GM19463 (cell line): Measurements from ENCODE around the gene HTRA3.

Experiments used
- ATAC-seq: cut with Tn5 transposase; IDR thresholded peaks from one replicate; pipeline ENCODE4 v1.9.1; 2021; ENCODE audit warnings: mild to moderate bottlenecking, moderate library complexity; ENCODE audit not compliant: unreplicated experiment

The HTRA3 gene

DNA sequence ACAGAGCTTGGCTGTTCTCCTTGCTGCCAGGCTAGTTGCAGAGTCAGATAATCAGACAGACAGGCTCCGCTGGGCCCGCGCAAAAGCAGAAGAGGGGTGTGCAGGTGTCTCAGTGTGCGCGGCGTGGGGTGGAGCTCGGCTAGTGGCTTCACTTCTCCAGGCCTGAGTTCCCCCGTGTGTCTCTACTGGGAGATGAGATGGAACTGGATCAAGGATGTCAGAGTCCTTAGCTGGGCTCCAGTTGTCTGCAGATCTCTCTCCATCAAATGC lies 21.1 kb downstream of the HTRA3 start:
- ATAC-seq: no peak

GRCh38 chr4:8291036-8291682 lies 21.6 kb downstream of the HTRA3 start:
- no peak for ATAC-seq

- no peak for ATAC-seq
Measured at GRCh38 chr4:8291701-8292477, 22.3 kb downstream of the HTRA3 start.

DNA sequence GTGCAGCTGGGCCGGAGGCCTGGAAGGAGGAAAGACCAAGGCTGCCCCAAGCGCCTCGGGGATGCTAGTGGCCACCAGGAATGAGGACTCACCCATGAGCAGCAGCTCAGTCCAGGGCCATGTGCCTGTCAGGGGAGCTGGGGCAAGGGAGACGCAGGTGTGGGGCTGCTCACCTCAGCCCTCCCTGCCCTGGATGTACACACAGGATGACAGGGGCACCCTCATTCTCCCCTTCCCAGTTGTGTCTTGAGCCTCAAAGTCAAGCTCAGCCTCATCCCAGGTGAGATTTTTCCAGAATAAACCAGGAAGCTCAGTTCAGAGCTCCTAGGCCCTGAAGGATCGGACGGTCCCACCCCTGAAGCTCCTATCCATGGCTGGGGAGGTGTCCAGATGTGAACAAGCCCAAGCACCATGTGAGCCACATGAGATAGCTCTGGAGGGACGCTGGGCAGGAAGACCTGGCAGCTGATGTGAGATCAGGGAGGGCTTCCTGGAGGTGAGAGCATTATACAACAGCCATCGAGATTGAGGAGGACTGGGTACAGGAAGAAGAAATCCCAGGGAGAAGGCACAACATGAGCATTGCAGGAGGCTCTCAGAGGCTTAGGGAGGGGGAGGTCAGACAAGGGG lies 23.0 kb downstream of the HTRA3 start:
- no peak for ATAC-seq

DNA sequence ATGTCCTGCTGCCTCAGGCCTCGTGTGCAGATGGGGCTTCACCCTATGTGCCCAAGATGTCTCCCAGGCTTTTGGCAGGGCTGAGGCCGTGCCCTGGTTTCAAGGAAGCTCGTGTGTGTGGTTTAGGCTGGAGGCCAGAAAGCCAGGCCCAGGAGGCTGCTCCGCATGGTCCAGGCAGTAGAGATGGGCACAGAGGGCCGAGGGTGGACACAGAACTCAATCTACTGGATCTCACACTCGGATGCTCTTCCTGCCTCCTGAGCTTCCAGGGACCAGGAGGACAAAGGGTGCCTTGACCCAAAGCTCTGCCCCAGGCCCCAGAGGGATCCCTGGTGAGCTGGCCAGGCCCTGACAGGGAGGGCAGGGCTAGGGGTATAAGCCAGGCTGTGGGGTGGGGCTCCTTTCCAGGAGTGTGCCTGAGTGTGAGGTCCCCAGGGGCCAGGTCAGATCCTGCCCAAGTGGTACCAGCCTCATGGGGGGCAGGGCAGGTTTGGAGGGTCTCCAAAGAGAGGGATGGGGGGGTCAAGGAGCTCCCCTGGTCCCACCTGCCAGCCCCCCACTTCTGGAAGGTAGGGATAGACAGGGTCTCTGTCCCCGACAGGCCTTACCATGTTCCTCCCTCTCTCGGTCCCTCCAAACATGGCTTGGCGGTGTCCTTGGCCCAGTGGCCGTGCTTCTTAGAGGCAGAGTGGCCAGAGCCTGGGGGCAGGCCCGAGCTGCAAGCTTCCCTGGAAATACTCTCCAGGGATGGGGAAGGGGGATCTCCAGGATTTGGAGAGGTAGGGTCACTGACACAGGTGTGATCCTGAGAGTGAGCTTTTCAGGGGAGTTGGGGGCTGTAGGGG lies 23.8 kb downstream of the HTRA3 start:
- ATAC-seq: no peak

DNA sequence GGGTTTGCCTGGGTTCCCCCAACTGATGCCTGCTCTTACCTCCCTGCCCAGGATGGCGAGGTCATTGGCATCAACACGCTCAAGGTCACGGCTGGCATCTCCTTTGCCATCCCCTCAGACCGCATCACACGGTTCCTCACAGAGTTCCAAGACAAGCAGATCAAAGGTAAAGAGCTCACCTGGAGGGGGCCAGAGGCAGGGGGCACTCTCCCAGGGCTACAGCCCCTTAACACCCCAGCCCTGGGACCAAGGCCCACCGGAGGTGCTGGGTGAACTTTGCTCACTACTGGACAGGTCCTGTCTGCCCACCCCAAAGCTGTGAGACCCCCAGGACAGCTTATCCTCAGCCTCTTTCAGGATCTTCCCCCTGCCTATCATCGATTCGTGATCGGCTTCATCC lies 24.5 kb downstream of the HTRA3 start:
- no peak for ATAC-seq

DNA sequence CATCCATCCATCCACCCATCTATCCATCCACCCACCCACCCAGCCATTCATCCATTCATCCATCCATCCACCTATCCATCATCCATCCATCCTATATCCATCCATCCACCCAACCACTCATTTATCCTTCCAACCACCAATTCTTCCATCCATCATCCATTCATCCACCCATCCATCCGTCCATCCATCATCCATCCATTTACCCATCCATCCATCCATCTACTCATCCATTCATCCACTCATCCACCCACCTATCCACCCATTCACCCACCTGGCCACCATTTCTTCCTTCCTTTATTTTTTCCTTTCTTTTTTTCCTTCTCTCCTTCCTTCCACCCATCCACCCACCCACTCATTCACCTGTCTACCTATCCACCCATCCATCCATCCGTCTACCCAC lies 25.2 kb downstream of the HTRA3 start:
- ATAC-seq: no peak

DNA sequence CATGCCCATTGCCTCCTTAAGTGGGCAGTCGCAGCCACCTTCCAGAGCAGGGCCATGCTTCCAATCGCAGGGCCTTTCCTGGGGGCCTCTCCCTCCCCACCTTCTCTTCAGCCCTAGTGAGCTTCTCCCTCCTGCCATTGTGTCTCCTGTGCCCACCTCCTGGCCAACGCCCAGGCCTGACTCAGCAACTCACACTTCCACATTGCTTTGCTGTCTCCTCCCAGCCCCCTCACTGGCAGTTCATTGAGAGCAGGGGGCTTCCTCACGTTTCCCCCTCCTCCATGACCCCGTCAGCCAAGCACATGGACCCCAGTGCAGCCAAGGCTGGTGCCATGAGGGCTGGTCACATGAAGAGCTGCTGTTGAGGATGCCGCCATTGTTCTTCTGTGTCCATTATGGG lies 25.9 kb downstream of the HTRA3 start:
- ATAC-seq: no peak

GRCh38 chr4:8296491-8296890 lies 26.9 kb downstream of the HTRA3 start:
- ATAC-seq: no peak

GRCh38 chr4:8297141-8297601 lies 27.6 kb downstream of the HTRA3 start:
- ATAC-seq: no peak

GRCh38 chr4:8297691-8298485 lies 28.3 kb downstream of the HTRA3 start:
- no peak for ATAC-seq

GRCh38 chr4:8300832-8301231 lies 31.3 kb downstream of the HTRA3 start:
- no peak for ATAC-seq

DNA sequence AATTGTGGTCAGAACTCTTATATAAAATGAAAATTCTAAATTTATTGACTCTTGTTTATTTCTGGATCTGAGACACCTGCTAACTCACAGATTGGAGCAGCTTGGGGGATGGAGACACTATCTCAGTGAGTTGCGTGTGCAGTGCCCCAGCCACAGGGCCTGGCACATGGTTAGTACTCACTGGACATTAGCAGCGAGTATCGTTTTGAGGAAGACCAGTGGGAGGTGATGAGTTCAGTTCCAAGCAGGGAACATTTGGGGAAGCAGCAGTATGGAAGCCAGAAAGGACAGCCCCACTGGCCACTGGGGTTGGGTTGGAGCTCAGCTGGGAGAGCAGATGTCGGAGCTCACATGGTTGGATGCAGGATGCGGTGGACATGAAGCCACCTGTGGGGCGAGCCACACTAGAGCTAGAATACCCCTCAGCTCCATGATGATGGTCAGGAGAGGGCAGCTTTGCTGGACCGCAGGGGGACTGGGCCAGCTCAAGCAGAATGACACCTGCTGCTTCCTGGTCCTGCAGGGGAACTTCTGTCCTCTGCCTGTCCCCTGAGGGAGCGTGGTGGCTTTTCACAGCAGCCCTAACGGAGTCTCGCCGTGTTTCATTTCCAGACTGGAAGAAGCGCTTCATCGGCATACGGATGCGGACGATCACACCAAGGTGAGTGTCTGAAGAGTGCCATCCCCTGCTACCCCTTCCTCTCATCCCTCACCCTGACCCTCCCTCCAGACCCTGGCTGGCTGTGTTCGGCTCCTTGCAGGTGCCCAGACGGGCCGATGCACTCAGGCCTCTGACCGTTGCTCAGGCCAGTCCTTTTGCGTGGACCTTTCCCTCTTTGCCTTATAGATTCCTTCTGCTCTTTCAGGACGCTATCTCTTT lies 32.5 kb downstream of the HTRA3 start:
- no peak for ATAC-seq

- no peak for ATAC-seq
Measured at GRCh38 chr4:8303081-8303480, 33.5 kb downstream of the HTRA3 start.

- no peak for ATAC-seq
Measured at GRCh38 chr4:8303485-8304281, 34.1 kb downstream of the HTRA3 start.

- no peak for ATAC-seq
Measured at GRCh38 chr4:8304827-8305695, 35.5 kb downstream of the HTRA3 start.

GRCh38 chr4:8305851-8306471 lies 36.4 kb downstream of the HTRA3 start:
- no peak for ATAC-seq
